Liver (tissue), 2 donors: Measurements from ENCODE around the gene MMP20.

Source experiments
- TF ChIP-seq, protein P1 (sequence below): fragments of 150-350 bp; IDR thresholded peaks from 2 replicates; pipeline ENCODE4 v1.5.1; 2017; ENCODE audit warnings: improper control_type of control experiment, low read depth, low read length; ENCODE audit not compliant: missing input control
- TF ChIP-seq, protein P2 (sequence below): IDR thresholded peaks from 2 replicates; pipeline ENCODE4 v1.6.1; 2016; ENCODE audit warnings: antibody characterized with exemption
- donor health status: healthy.

DNA sequence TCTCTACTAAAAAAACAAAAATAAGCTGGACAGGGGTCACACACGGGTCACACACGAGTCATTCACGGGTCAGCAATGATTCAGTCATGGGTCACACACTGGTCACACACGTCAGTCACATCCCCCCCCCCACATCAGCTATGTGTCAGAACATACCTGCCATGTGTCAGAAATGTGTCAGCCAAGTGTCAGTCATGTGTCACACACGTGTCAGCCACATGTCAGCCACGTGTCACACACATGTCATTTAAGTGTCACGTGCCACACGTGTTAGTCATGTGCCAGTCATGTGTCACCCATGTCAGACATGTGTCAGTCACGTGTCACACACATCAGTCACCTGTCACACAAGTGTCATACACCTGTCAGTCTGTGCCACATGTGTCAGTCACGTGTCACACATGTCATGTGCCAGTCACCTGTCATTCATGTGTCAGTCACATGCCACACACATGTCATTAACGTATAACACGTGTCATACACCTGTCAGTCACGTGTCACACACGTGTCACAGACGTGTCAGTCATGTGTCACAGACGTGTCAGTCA, 28.7 kb upstream of the MMP20 start:
- TF ChIP-seq, protein P1, sequence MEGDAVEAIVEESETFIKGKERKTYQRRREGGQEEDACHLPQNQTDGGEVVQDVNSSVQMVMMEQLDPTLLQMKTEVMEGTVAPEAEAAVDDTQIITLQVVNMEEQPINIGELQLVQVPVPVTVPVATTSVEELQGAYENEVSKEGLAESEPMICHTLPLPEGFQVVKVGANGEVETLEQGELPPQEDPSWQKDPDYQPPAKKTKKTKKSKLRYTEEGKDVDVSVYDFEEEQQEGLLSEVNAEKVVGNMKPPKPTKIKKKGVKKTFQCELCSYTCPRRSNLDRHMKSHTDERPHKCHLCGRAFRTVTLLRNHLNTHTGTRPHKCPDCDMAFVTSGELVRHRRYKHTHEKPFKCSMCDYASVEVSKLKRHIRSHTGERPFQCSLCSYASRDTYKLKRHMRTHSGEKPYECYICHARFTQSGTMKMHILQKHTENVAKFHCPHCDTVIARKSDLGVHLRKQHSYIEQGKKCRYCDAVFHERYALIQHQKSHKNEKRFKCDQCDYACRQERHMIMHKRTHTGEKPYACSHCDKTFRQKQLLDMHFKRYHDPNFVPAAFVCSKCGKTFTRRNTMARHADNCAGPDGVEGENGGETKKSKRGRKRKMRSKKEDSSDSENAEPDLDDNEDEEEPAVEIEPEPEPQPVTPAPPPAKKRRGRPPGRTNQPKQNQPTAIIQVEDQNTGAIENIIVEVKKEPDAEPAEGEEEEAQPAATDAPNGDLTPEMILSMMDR = no peak
- TF ChIP-seq, protein P2, sequence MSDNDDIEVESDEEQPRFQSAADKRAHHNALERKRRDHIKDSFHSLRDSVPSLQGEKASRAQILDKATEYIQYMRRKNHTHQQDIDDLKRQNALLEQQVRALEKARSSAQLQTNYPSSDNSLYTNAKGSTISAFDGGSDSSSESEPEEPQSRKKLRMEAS = no peak
